HG03280 (cell line): ENCODE data around the gene UNC5A.

Experiments
- ATAC-seq: cut with Tn5 transposase; IDR thresholded peaks from one replicate; pipeline ENCODE4 v1.9.1; 2021; ENCODE audit warnings: mild to moderate bottlenecking, moderate library complexity; ENCODE audit not compliant: unreplicated experiment

UNC5A gene

DNA sequence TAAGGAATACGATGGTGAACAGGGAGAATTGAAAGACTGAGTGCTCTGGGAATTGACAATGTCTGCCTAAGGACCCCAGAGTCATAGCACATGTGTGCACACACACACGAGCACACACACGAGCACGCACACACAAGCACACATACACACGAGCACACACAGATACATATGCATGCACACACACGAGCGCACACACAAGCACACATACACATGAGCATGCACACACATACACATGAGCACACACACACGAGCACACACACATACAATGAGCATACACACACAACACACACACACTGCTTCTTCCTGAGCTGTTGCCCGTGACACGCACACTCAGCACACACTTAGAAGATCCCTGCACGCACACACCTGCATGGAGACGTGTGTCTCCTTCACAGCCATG is 10.9 kb upstream of the UNC5A start:
- ATAC-seq: no peak

DNA sequence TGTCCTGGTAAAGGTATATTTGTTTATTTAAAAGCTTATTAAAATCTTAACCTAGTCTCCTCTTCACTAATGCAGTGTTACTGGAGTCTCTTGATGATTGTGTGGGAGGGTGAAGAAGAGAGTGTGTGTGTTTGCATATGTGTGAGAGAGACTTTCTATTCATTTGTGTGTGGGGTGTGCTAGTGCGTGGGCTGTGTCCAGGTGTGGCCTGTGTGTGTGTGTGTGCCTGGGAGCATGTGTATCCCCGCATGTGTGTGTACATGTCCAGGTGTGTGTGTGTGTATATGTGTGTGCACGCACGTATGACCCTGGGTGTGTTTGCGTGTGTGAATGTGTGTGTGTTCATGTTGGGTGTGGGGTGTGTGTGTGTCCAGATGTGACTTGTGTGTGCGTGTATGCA is 10.3 kb upstream of the UNC5A start:
- ATAC-seq: no peak

DNA sequence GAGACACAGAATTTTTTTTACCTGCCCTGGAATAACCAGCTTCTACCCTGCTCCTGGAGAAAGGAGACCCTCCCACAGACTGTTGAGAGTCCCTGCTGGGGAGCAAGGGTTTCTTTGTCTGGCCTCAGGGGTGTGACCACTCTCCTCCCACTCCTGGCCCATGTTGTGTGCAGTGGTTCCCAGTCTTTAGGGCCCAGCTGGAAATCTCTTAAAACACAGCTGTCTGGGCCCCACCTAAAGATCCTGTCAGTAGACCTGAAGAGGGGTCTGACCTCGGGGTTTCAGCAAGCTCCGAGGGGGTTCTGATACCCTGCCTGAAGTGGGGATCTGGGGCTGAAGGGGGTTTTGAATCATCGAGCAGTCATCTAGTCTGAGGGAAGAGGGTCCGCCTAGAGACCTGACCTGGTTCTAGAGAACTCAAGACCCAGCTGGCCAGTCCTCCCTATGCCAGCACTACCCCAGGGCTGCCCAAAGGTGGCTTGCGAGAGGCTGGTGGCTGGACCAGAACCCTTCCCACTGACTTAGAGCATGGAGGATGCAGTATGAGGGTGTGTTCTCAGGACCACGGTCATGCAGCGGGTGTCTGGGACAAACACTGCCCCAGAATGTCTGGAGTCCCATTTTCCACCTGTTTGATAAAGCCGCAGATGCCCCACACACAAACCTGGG is 8.1 kb upstream of the UNC5A start:
- no peak for ATAC-seq

DNA sequence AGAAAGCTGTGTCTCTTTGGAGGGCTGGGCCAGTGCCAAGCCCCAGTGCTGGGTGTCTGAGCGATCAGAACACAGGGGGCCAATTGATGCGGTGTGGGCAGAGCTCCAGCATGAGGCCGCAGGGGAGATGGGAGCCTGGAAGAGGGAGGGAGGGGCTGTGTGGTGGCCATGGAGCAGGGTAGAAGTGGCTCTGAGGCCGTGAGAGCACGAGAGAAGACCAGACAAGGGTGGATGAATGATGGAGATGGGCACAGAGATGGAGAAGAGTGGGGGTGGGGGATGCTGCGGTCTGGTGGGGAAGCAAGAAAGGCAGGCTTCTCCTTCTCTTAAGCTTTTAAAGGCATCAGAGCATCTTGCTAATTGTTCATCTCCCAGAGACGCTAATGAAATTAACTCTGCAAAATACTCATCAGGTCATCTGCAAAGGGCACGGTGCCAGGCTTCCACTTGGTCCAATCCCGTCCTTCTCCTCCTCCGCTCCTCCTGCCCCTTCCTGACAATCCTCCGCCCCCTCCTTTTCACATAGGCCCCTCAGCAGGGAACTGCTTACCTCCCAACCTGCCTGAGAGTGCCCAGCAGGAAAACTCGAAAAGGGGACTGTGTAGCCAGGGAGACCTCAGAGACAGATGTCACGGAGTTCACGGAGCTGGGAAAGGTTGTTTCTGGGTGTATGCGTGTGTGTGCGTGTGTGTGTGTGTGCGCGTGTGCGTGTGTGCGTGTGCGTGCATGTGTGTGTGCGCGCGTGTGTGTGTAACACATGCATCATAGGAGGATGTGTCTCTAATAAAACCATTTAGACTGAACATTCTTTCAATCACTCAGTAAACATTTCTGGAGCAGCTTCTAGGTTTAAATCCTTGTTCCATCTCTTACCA is 7.1 kb upstream of the UNC5A start:
- ATAC-seq: no peak

DNA sequence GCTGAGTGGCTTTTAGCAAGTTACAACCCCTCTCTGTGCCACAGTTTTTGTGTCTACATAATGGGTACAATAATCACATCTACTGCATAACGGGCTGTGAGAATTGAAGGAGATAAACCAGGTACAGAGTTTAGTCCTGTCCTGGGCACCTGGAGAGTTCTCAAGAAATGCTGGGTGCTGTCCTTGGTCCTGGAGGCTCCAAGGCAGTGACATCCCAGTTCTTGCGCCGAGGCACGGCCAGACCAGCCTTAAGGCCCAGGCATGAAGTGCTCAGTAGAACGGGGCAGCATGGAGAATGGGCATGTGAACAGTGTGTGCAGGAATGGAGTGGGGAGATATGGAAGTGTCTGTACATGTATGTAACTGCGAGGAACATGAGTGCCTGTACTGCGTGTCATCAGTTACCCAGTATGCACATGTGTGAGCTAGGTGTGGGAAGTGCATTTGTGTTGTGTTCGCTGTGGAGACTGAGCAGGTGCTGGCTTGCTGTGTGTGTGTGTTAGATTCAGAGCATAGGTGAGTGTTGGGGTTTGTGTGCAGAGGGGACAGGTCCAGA is 6.3 kb upstream of the UNC5A start:
- ATAC-seq: no peak

DNA sequence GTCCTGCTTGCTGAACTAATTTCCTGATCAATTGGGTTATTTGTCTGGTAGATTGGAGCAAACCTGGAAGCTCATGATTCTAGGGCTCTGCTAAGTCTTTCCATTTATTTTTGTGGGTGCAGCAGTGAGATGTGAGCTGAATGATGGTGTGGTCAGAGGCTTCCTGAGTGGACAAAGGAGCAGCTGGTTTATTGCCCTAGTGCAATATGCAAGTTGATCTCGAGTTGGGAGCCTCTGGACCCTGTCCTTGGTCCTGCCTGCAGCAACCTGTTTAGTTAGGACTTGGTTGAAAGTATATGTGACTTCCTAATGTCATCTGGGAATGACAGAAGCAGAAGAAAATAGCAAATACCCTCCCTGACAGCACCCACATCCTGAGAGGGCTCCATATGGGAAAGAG is 4.2 kb upstream of the UNC5A start:
- ATAC-seq: no peak

DNA sequence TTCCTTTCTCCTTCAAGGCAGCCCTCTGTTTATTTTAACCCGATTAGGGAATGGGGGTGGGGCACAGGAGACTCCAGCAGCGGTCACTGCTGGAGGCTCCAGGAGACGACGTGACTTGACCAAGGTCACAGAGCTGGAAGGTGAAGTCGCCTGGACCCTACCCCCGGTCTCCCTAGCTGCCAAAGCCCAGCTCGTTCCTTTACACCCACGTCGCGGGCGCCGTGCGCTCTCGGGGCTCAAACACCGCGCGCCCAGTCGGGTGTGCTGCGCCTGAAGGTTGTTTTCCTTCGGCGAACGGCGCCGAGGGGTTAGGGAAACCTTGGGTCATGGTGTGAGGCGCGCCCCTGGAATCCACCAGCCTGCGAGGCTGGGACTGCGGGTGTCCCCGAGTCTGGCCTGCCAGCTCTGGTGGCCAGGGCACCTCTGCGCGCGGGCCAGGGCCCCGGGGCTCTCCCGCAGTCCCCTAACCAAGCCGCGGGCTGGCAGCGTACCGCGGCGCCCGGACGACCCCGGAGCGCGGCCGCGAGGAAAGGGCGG is 747 bp upstream of the UNC5A start:
- ATAC-seq: no peak

DNA sequence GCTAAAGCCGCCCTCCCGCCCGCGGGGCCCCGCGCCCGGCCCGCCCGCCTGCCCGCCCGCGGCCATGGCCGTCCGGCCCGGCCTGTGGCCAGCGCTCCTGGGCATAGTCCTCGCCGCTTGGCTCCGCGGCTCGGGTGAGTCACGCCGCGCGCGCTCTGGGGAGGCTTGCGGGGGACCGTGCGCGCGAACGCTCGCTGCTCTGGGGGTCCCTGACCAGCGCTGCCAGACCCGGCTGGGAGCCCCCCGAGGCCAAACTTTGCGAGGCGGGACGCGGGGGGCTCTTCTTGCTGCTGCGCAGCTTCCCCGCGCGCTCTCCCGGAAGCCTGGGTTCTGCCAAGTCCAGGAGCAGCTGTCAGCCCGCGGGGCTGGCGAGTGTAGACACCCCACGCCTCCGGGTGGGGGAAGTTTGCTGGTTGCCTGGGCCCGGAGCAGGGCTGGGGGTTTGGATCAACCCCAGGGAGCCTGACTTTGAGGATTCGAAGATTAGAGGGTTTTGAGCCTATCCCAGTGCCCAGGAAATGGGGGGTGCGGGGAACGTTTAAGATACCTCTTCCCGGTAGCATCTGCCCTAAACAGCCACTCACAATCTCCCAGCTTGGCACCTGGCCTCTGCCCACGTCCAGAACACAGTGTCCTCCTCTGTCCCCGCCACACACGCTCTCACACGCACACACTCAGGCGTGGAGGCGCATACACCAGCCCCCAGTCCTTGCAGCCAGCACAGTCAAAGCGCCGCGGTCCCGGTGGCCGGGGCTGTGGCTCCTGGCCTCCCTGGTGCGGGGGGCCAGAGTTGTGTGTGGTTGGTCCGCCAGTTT is 535 bp downstream of the UNC5A start:
- no peak for ATAC-seq

DNA sequence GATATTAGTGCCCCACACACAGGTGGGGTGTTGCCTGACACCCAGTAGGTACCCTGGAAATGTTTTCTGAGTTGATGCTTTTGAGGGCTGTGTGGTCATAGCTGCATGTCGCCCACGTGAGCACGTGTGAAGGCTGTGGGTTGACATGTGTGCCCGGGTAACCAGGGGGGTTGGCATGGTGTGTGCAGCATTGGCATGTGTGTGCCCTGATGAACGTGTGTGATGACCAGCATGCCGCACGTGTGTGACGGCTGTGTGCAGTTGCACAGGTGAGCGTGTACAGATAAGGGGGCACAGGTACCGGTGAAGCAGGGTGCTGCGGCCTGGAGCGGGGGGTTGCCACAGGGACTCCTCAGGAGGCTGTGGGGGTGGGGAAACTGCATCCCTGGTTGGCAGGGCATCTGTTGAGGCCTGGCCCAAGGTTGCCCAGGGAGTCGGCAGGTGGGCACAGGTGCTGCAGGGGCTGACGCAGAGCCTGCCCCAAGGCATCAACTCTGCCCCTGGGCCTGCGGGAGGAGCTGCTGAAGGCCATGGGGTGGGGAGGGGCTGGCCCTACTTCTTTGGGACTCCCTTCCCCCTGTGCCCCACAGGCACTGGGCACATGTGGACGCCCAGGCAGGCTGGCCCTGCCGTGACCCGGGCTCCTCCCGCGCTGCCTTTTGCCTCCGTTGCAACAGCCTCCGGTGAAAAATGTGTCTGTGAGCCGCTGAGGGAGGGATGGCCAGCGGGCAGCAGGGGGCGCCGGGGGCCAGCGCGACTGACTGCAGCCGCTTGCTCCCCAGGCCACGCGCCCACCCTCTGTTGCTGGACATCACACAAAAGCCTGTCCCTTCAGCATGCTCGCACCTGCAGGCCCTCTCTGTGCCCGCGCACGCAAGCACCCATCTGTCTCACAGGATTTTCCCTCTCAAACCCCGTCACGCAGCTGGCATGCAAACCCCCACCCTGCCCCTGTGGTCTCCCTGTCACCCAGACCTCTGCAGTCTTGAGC is 2.2 kb downstream of the UNC5A start:
- ATAC-seq: no peak

DNA sequence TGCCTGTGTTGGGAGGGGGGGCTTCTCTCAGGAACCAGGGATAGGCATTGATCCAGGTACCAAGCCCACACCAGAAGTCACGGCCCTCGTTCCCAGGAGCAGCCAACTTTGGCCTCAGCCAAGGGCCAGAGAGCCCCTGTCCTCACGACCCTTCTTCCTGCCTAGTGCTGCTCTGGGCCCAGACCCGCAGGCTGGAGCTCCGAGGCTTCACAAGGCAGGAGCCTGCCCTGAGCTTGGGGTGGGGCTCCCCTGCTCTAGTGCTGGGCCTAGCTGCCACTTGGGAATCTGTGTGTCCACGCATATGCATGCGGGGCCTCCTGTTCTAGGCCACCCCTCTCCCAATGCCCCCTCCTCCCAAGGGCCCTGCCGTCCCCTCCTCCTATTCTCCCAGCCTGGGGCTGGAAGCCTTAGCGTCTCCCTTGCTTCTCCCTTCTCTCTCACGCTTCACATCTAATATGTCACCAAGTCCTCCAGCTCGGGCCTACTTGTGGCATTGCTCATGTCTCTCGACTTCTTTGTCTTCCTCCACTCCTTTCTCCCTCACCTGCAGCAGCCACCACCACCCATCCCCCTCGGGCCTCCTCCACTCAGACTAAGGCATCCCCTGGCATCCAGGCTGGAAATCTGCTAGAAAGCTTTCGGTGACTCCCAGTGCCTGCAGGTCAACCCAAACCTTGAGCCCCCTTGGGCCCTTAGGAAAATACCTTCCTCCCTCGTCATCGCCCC is 3.4 kb downstream of the UNC5A start:
- no peak for ATAC-seq

DNA sequence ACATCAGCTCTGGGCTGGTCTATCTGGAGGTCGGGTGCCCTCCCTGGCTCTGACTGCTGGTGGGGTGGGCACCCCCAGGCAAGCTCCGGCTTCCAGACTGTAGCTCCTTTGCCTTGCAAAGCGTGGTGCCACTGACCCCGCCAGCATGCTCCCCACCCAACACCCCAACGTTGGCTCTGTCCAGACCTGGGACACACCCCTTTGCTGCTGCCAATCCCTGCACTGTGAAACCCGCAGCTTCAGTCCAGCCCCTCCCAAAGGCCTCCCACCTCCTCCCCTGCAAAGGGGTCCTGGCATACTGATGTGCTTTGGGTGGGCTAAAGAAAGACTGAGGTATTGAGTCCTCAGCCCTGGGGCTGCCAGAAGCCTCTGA is 3.9 kb downstream of the UNC5A start:
- no peak for ATAC-seq

DNA sequence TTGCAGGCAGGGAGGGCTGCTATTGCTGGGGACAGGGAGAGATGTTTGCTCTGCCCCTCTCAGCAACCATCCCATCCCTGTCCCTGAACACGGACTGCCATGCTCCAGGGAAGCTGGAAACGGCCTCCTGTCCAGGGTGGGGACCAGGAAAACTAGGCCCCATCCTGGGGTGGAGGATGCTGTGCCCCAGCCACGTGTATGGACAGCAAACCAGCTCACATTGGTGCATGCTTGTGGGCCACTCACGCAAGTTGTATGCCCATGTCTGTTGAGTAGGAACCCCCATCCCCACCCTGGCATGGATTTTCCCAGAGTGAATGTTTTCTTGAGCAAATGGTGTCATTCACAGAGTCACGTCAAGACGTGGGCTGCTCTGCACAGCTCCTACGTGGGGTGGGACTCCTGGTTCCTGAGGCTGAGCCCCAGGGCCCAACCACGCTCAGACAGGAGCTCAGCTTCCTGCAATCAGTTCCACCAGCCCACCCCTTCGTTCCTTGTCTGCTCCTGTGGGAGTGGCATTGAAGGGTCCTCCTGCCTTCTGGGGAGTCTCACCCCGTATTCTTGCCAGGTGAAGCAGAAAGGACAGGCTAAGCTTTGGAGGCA is 4.6 kb downstream of the UNC5A start:
- no peak for ATAC-seq

DNA sequence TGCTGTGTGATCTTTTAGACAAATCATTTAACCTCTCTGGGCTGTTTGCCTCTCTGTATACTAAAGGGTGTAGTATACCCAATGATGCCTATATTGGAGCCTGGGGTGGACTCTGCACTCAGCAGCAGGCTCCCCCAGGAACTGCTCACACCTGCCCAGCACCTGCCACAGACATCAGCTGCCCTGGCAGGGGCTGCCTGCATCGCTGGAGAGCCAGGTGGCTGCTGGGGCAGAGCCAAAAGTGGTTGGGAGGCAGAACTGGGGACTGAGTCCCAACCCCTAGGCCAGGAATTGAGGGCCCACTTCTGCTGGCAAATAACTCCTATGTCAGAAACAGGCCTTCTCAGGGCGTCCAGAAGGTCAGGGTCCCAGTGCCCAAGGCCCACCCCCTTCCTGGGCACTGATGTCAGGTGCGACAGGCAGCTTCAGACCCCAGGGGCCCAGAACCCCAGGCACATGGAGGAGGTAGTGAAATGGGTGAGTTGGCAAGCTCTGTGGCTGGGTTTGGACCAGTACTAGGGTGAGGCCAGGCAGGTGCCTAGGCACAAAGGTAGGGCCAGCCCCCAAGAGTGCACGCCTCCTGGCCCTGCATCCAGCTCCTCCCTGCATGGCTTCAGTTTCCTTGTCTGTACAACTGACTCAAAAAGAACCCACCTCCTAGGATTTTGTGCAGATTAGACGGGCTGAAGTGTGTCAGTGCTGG is 5.8 kb downstream of the UNC5A start:
- no peak for ATAC-seq

DNA sequence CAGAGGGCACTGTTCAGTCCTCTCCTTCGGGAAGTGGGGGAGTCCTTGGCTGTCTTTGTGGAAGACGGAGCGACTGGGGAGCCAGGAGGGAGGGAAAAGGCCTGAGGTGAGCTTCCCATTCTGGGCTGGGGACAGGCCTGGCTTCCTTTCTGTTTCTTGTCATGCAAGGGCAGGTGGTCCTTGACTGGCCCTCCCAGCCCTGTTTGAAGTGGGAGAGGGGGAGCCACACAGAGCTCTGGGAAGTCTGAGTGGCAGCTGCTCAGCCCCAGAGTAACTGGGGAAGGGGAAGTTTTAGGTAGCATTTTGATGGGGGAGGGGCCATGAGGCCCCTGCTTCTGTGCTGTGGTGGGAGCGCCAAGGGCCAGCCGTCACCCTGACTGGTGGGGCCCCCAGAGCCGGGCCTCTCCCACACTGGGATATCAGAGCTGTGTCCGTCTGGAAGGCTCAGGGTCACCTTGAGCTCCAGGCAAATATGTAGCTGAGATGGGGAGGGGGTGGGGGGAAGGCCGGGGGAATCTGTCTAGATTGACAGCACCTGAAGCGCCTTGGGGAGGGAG is 6.5 kb downstream of the UNC5A start:
- ATAC-seq: no peak

DNA sequence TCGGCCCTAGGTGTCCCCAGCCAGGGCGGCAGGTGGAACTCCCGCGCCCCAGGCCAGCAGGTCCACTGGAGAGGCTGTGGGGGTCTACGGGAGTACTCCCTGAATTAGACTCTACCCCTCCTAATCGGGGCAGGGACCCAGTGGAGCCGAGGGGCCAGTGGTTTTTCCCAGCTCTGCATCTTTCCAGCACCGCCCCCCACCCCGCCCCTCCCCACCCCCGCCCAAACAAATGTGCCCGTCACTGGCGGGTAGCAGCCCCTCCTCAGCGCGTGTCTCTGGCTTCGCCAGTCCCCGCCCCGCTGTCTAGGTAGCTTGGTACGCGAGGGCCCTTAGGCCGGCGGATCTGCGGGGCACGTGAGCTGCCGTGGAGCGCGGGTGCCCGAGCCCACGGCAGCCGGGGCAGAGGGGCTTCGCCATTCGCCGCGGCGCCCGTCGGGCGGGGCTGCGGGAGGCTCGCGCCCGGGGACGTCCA is 7.0 kb downstream of the UNC5A start:
- ATAC-seq: no peak

DNA sequence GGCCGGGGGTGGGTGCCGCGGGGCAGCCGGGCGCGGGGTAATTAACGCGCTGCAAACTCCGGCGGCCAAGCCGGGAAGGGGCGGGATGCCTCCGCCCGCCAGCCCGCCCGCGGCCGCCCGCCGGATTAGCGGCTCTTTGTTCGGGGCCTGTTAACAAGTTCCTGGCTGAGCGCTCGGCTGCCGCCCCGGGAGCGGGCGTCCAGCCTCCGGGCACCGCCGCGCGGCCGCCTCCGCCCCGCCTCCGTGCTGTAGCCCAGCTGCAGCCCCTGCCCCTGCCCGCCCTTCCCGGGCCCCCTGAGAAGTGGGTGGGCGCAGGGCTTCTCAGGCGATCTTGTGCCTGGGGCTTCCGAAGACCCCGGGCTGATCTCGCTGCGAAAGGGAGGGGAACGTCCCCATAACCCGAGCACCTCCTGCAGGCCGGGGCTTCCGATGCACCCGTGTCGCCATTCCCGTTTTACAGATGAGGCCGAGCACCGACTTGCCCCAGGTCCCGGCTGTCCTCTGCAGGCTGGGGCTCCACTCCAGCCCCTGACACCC is 7.5 kb downstream of the UNC5A start:
- no peak for ATAC-seq

DNA sequence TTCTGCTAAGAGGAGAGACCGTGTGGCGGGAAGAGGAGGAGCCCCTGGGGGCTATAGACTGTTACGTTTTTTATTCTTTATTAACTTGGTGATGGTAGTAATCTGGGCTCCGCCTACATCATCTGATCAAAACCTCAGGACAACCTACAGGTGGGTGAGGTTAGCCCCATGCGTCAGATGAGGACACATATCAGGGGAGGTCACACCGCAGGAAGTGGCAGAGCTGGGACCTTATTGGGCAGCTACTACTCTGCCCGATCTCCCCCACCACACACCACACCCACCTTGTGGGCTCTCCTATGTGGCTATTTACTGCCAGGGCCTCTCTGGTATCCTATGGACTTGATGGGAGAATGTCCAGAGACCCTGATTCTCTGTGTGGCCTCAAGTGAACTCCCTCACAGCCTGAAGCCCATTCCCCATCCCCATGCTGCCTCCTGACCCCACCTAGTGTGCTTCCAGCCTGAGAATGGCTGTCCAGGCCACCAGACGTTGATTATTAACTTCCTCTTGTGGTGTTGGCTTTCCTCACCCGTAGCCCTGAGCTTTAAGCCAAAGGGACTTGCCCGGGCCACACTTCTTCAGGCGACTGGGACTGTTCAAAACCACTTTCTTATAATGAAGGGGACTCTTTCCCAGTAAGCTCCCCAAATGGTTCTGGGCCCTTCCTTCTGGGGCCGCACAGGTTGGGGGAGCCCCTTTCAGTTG is 8.2 kb downstream of the UNC5A start:
- ATAC-seq: no peak
